Measurements from ENCODE around the gene ARFGAP1. TPM values are rescaled to one million over a fixed set of nuclear protein-coding genes. Genes with fewer than 3 reads are reported as not detected.

ARFGAP1 gene
- total RNA-seq, 1 donor from 2014 or later: 128 TPM

GRCh38 chr20:63267691-63268090 lies 4.9 kb upstream of the ARFGAP1 start:
- TF ChIP-seq, protein P1, sequence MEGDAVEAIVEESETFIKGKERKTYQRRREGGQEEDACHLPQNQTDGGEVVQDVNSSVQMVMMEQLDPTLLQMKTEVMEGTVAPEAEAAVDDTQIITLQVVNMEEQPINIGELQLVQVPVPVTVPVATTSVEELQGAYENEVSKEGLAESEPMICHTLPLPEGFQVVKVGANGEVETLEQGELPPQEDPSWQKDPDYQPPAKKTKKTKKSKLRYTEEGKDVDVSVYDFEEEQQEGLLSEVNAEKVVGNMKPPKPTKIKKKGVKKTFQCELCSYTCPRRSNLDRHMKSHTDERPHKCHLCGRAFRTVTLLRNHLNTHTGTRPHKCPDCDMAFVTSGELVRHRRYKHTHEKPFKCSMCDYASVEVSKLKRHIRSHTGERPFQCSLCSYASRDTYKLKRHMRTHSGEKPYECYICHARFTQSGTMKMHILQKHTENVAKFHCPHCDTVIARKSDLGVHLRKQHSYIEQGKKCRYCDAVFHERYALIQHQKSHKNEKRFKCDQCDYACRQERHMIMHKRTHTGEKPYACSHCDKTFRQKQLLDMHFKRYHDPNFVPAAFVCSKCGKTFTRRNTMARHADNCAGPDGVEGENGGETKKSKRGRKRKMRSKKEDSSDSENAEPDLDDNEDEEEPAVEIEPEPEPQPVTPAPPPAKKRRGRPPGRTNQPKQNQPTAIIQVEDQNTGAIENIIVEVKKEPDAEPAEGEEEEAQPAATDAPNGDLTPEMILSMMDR (conservative IDR thresholded peaks at IDR 0.05): no peak
- no peak for DNase-seq (ENCODE audit: low read depth, low spot score)
- no peaks in the 10 kb centered on the region for H3K9me3 Mint-ChIP-seq
- no peaks in the 10 kb centered on the region for H3K36me3 Mint-ChIP-seq (ENCODE audit: low read depth)
- H3K27ac Mint-ChIP-seq (ENCODE audit: unreplicated experiment): no peak overlapping the region
- peaks cover 32% of the 10 kb centered on the region for H3K4me1 Mint-ChIP-seq
- peak overlapping the region; percentile 45 for H3K4me3 Mint-ChIP-seq
- H3K27me3 Mint-ChIP-seq (ENCODE audit: low read depth): no peaks in the 10 kb centered on the region

GRCh38 chr20:63268256-63268655 lies 4.4 kb upstream of the ARFGAP1 start:
- DNase-seq (ENCODE audit: low read depth, low spot score): no peak
- Mint-ChIP-seq H3K27me3 (ENCODE audit: low read depth) (no peaks in the 10 kb centered on the region), H3K27ac (ENCODE audit: unreplicated experiment) (peak overlapping the region; percentile 27), H3K4me3 (peak overlapping the region; percentile 45), H3K9me3 (no peaks in the 10 kb centered on the region), H3K36me3 (ENCODE audit: low read depth) (no peaks in the 10 kb centered on the region), H3K4me1 (peaks cover 28% of the 10 kb centered on the region)
- TF ChIP-seq, protein P1 (conservative IDR thresholded peaks at IDR 0.05): no peak

GRCh38 chr20:63268671-63269439 lies 3.8 kb upstream of the ARFGAP1 start:
- Mint-ChIP-seq H3K36me3 (ENCODE audit: low read depth) (no peaks in the 10 kb centered on the region), H3K4me3 (peak overlapping the region; percentile 45), H3K27me3 (ENCODE audit: low read depth) (no peaks in the 10 kb centered on the region), H3K9me3 (no peaks in the 10 kb centered on the region), H3K27ac (ENCODE audit: unreplicated experiment) (no peak overlapping the region), H3K4me1 (peaks cover 33% of the 10 kb centered on the region)
- DNase-seq (ENCODE audit: low read depth, low spot score): no peak
- TF ChIP-seq, protein P1 (conservative IDR thresholded peaks at IDR 0.05): no peak

DNA sequence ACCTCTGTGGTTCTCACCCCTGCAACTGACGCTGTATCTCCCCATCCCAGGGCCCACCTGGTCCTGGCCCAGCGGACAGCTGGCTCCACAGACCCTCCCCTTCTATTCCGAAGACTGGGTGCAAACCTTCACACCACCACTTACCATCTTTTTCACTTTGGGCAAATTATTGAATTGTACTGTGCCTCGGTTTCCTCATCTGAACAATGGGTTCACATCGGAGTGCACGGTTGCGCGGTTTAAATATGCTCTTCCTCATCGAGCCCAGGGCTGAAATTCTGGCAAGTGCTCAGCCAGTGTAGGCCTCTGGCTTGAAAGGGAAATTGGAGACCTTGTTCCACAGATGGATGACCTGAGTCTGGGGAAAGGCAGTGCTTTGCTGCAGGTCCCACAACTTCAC lies 2.9 kb upstream of the ARFGAP1 start:
- Mint-ChIP-seq H3K9me3 (no peaks in the 10 kb centered on the region), H3K27me3 (ENCODE audit: low read depth) (no peaks in the 10 kb centered on the region), H3K27ac (ENCODE audit: unreplicated experiment) (no peak overlapping the region), H3K4me3 (peak overlapping the region; percentile 70), H3K36me3 (ENCODE audit: low read depth) (no peaks in the 10 kb centered on the region), H3K4me1 (peaks cover 27% of the 10 kb centered on the region)
- TF ChIP-seq, protein P1 (conservative IDR thresholded peaks at IDR 0.05): no peak
- DNase-seq (ENCODE audit: low read depth, low spot score): no peak

- no peaks in the 10 kb centered on the region for H3K36me3 Mint-ChIP-seq (ENCODE audit: low read depth)
- DNase-seq (ENCODE audit: low read depth, low spot score): no peak
- H3K9me3 Mint-ChIP-seq: no peaks in the 10 kb centered on the region
- H3K4me1 Mint-ChIP-seq: peaks cover 26% of the 10 kb centered on the region
- TF ChIP-seq, protein P1 (conservative IDR thresholded peaks at IDR 0.05): no peak
- H3K4me3 Mint-ChIP-seq: peak overlapping the region; percentile 80
- no peak overlapping the region for H3K27ac Mint-ChIP-seq (ENCODE audit: unreplicated experiment)
- H3K27me3 Mint-ChIP-seq (ENCODE audit: low read depth): no peaks in the 10 kb centered on the region
Measured at GRCh38 chr20:63270606-63271325, 1.8 kb upstream of the ARFGAP1 start.
